A549 treated with ZK216348 at 1 μM for 4 hours (cell line): ENCODE data around the gene FAM78B. TPM values are rescaled to one million over a fixed set of nuclear protein-coding genes. Genes with fewer than 3 reads are reported as not detected.

Experiments
- total RNA-seq: library from RNA; stranded (reverse); fragments of 200-300 nt; extraction: Qiagen RNA extraction; gene quantifications from 5 replicates; pipeline ENCODE4 v1.2.3, GENCODE V29; 2022; ENCODE audit warnings: low read depth

FAM78B gene, protein sequence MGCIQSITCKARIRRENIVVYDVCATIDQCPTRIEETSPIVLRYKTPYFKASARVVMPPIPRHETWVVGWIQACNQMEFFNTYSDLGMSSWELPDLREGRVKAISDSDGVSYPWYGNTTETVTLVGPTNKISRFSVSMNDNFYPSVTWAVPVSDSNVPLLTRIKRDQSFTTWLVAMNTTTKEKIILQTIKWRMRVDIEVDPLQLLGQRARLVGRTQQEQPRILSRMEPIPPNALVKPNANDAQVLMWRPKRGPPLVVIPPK
- total RNA-seq: 0.07 to 0.32 TPM (median 0.27 TPM) in 5 replicates

DNA sequence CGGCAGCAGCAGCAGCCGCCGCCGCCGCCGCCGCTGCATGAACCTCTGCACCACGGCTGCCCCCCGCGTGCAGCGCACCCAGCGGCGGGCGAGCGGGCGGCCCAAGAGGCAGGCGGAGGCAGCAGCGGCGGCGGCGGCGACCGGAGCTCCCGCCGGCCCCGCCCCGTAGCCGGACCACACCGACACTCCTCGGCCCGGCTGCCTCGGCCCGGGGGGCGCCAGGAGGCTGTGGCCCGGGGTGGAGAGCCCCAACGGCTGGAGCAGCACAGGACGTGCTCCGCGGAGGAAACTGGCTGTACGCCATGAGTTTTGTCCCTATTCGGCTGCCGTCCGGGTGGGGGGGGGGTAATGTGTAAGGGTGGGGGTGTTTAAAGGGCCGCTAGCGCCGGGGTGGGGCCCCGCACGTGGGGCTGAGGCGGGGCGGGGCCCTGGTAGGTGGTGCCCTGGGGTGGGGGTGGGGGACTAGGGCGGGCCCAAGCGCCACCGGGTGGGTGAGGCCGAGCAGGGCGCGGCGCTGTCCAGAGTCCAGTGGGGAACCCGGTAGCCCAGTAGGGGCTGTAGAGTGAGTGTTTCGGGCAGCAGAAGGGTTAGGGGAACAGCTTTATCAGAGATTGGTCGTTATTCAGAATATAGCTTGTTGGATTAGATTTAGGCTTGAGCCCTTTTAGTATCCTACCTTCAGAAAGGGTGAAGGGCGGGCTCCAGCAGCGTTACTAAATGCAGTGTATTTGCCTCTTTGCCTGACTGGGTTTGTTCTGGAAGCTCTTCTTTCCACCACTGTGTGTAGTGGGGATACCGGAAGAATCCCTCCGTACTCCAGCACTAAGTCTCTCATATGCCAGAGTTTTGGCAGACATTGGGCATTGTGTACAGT is at the start of gene FAM78B:
Gene FAM78B, minus strand, starts transcription at position 304 of the 874 bp plus-strand sequence. CDS start 753 bp downstream, outside the sequence.

